ENCODE data around the gene HUNK.

GRCh38 chr21:31910074-31910470 lies 37.3 kb downstream of the HUNK start:
- TF ChIP-seq CTCF (IDR thresholded peaks at IDR 0.05) (no peak), EZH2 (IDR thresholded peaks at IDR 0.05; ENCODE audit: borderline replicate concordance, insufficient read depth, low read depth, low read length, poor library complexity, severe bottlenecking) (no peak)

Data from B cell (primary cell).